HG02852 (cell line): ENCODE measurements around the gene RANBP3.
"Not testable (repeated sequence)": the region's sequence is repeated elsewhere in the genome, so short reads cannot be mapped to it uniquely, and the experiment has no call there.

Source experiments
- ATAC-seq: cut with Tn5 transposase; IDR thresholded peaks from one replicate; pipeline ENCODE4 v1.9.1; 2021; ENCODE audit warnings: mild to moderate bottlenecking, moderate library complexity; ENCODE audit not compliant: unreplicated experiment

Gene RANBP3

GRCh38 chr19:5966941-5967340, 11.0 kb downstream of the RANBP3 start:
- no peak for ATAC-seq

GRCh38 chr19:5966215-5966614, 11.7 kb downstream of the RANBP3 start:
- ATAC-seq = no peak

GRCh38 chr19:5964816-5965565, 12.9 kb downstream of the RANBP3 start:
- no peak for ATAC-seq

- no peak for ATAC-seq
Observed at GRCh38 chr19:5963855-5964254, 14.1 kb downstream of the RANBP3 start.

- not testable (repeated sequence) for ATAC-seq
Observed at GRCh38 chr19:5963259-5963658, 14.7 kb downstream of the RANBP3 start.

- ATAC-seq = no peak
Observed at GRCh38 chr19:5961969-5962945, 15.7 kb downstream of the RANBP3 start.

- not testable (repeated sequence) for ATAC-seq
Observed at GRCh38 chr19:5961641-5961968, 16.3 kb downstream of the RANBP3 start.

- ATAC-seq = no peak
Observed at GRCh38 chr19:5960005-5961001, 17.6 kb downstream of the RANBP3 start.

- ATAC-seq = no peak
Observed at GRCh38 chr19:5959260-5960004, 18.5 kb downstream of the RANBP3 start.

GRCh38 chr19:5958851-5959122, 19.2 kb downstream of the RANBP3 start:
- ATAC-seq = no peak

GRCh38 chr19:5958074-5958850, 19.7 kb downstream of the RANBP3 start:
- no peak for ATAC-seq

GRCh38 chr19:5957170-5957569, 20.8 kb downstream of the RANBP3 start:
- ATAC-seq = no peak

GRCh38 chr19:5956728-5957127, 21.2 kb downstream of the RANBP3 start:
- no peak for ATAC-seq

GRCh38 chr19:5956323-5956722, 21.6 kb downstream of the RANBP3 start:
- no peak for ATAC-seq

GRCh38 chr19:5955636-5955935, 22.4 kb downstream of the RANBP3 start:
- no peak for ATAC-seq

- no peak for ATAC-seq
Observed at GRCh38 chr19:5954293-5954692, 23.6 kb downstream of the RANBP3 start.

GRCh38 chr19:5953680-5954213, 24.2 kb downstream of the RANBP3 start:
- ATAC-seq = no peak

GRCh38 chr19:5953030-5953589, 24.8 kb downstream of the RANBP3 start:
- no peak for ATAC-seq
